ENCODE results near the gene PRTG. TPM values are rescaled to one million over a fixed set of nuclear protein-coding genes. Genes with fewer than 3 reads are reported as not detected.
A peak's percentile ranks its signal among the peaks of the same experiment; 100 is the strongest.
"Not testable (repeated sequence)": the region's sequence is repeated elsewhere in the genome, so short reads cannot be mapped to it uniquely, and the experiment has no call there.

The PRTG gene
- total and polyA plus RNA-seq, 2 of the 13 experiments (the other 11 are each of a cell fraction or from before 2014, with no cell fraction given): 13.2 to 22.3 TPM

- 98% methylated on average over 7 of the region's 7 CpGs for WGBS (ENCODE audit: low lambda C conversion rate)
- POLR2A ChIA-PET: not testable (repeated sequence)
- intact Hi-C loops (cut with micrococcal nuclease; ENCODE audit: unreplicated experiment): loop anchor here (10.0 kb wide), 1 partner anchor 49 kb away; no protein-coding TSS in a partner anchor
Observed at GRCh38 chr15:55733461-55733860, 9.5 kb downstream of the PRTG start.

GRCh38 chr15:55721554-55722185, 21.3 kb downstream of the PRTG start:
- DNase-seq (ENCODE audit: low spot score): no peak
- no peak overlapping the region for H3K27ac ChIP-seq (ENCODE audit: extremely low read length, insufficient read depth, low read length)
- POLR2A ChIA-PET: no interaction called here
- H3K9ac ChIP-seq (ENCODE audit: insufficient read depth, low read depth, low read length): no peak overlapping the region
- TF ChIP-seq AGO1 (IDR thresholded peaks at IDR 0.05; ENCODE audit: low read depth, low read length, poor library complexity, severe bottlenecking) (no peak), ZNF761 (CRISPR knock-in tag; conservative IDR thresholded peaks at IDR 0.05) (no peak), PHF20 (CRISPR knock-in tag; IDR thresholded peaks at IDR 0.05) (no peak), RXRA (CRISPR knock-in tag; IDR thresholded peaks at IDR 0.05) (no peak), ZNF713 (CRISPR knock-in tag; IDR thresholded peaks at IDR 0.05) (no peak), SP4 (CRISPR knock-in tag; IDR thresholded peaks at IDR 0.05) (no peak), ATM (IDR thresholded peaks at IDR 0.05; ENCODE audit: borderline replicate concordance) (no peak), ZNF10 (CRISPR knock-in tag; IDR thresholded peaks at IDR 0.05; ENCODE audit: borderline replicate concordance, low read depth) (no peak), NCOA5 (CRISPR knock-in tag; IDR thresholded peaks at IDR 0.05) (no peak), KLF13 (CRISPR knock-in tag; IDR thresholded peaks at IDR 0.05) (no peak), ZNF512B (CRISPR knock-in tag; IDR thresholded peaks at IDR 0.05; ENCODE audit: borderline replicate concordance) (no peak), ZNF83 (CRISPR knock-in tag; IDR thresholded peaks at IDR 0.05; ENCODE audit: borderline replicate concordance) (no peak), NKX3-1 (CRISPR knock-in tag; IDR thresholded peaks at IDR 0.05) (no peak)
- no peak for ATAC-seq
- H3K79me2 ChIP-seq (ENCODE audit: insufficient read depth, low read length): peaks cover 3% of the 10 kb centered on the region
- H3K4me3 ChIP-seq (replicated peaks in 1 of 3; ENCODE audit: insufficient read depth in 1 of 3, low read depth in 2 of 3, low read length in 3 of 3): no peak overlapping the region
- H4K20me1 ChIP-seq (ENCODE audit: insufficient read depth, low read length): no peaks in the 10 kb centered on the region
- in situ Hi-C loops (cut with HindIII; ENCODE audit: extremely low pct_ligation_motif_present, low pct_unique_long_range_greater_than_20kb): no loop called here
- intact Hi-C loops (cut with micrococcal nuclease; ENCODE audit: unreplicated experiment): no loop called here
- no peaks in the 10 kb centered on the region for H3K36me3 ChIP-seq (replicated peaks in 1 of 2; ENCODE audit: control insufficient read depth in 1 of 2, insufficient read depth in 2 of 2, low read length in 2 of 2)
- 60% methylated on average over 3 of the region's 3 CpGs for WGBS (ENCODE audit: low lambda C conversion rate)
- CTCF ChIA-PET (ENCODE audit: low intra/inter-chr PET ratio, low total read pairs): no interaction called here
- BruUV-seq (replicated peaks): no TSS peak
- no peak overlapping the region for H3K4me2 ChIP-seq (ENCODE audit: low read depth, low read length)
- H3K9me3 ChIP-seq (ENCODE audit: low read length): no peaks in the 10 kb centered on the region
- FAIRE-seq: no peak
- H3K27me3 ChIP-seq (ENCODE audit: control insufficient read depth in 1 of 2, insufficient read depth in 2 of 2, low read length in 2 of 2): no peaks in the 10 kb centered on the region; a peak in 1 of 5 replicates
- no peaks in the 10 kb centered on the region for H3K4me1 ChIP-seq (ENCODE audit: insufficient read depth, low read length)
- no peak overlapping the region for H2AFZ ChIP-seq (ENCODE audit: low read length)

More at GRCh38 chr15:55733461-55733860, 9.5 kb downstream of the PRTG start:
- ATAC-seq; H3K27ac ChIP-seq (ENCODE audit: extremely low read length, insufficient read depth, low read length); H3K4me1 ChIP-seq (ENCODE audit: insufficient read depth, low read length); H3K9ac ChIP-seq (ENCODE audit: insufficient read depth, low read depth, low read length); H3K36me3 ChIP-seq (replicated peaks in 1 of 2; ENCODE audit: control insufficient read depth in 1 of 2, insufficient read depth in 2 of 2, low read length in 2 of 2); H3K79me2 ChIP-seq (ENCODE audit: insufficient read depth, low read length); H3K4me3 ChIP-seq (replicated peaks in 1 of 3; ENCODE audit: insufficient read depth in 1 of 3, low read depth in 2 of 3, low read length in 3 of 3); FAIRE-seq; H4K20me1 ChIP-seq (ENCODE audit: insufficient read depth, low read length); CTCF ChIA-PET (ENCODE audit: low intra/inter-chr PET ratio, low total read pairs); H3K27me3 ChIP-seq (ENCODE audit: control insufficient read depth in 1 of 2, insufficient read depth in 2 of 2, low read length in 2 of 2); H3K9me3 ChIP-seq (ENCODE audit: low read length); DNase-seq (ENCODE audit: low spot score); in situ Hi-C loops (cut with HindIII; ENCODE audit: extremely low pct_ligation_motif_present, low pct_unique_long_range_greater_than_20kb); BruUV-seq (replicated peaks); H2AFZ ChIP-seq (ENCODE audit: low read length); H3K4me2 ChIP-seq (ENCODE audit: low read depth, low read length): not testable (repeated sequence)
- peak; percentile 59; the same call in 1 of the 2 replicates for TF ChIP-seq ZNF121 (CRISPR knock-in tag; IDR thresholded peaks at IDR 0.05)

All from HepG2 (cell line).